Stimulated activated naive CD4-positive, alpha-beta T cell (primary cell): ENCODE results near the gene SLC25A22.

Experiments
- DNase-seq, 6 experiments: peaks; one replicate each; lab custom pipeline; 2025; lab: John Stamatoyannopoulos, UW

SLC25A22 gene

DNA sequence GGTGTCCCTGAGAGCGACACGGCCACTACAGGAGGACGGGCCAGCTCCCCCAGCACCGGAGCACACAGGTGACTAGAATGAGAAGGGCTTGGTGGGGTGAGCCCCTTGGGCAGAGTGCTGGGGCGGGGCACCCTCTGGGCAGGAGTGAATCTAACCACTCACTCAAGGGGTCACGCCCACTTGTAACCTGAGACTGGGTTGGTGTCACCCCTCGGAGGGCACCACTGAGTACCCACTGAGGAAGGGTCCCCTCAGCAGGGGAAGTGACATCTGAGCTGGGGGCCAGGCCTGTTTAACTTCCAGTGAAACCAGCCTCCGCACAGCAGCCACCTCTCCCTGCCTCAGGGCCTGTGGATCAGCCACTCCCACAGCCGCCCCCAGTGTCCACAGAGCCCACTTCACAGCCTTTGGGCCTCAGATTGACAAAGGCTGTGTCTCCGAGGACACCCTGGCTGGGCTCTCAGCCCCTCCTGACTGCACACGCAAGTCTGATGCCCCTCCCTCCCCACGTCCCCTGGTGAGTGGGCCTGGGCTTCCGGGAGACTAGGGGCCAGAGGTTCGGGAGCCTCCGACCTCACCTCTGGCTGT, 26.4 kb downstream of the SLC25A22 start:
- DNase-seq = no peak

- no peak for DNase-seq
Observed at GRCh38 chr11:770642-771616, 27.2 kb downstream of the SLC25A22 start.

- no peak for DNase-seq
Observed at GRCh38 chr11:769887-770641, 28.0 kb downstream of the SLC25A22 start.

- DNase-seq = no peak
Observed at GRCh38 chr11:767238-767637, 30.8 kb downstream of the SLC25A22 start.

DNA sequence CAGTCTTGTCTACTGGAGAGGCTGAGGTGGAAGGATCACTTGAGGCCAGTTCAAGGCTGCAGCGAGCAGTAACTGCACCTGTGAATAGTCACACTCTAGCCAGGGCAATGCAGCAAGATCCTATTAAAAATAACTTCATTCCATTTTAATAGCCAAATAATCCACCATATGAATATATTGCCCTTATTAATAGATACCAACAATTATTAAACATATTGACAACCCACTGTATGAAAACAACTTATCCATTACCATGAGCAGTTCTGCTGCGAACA, 31.2 kb downstream of the SLC25A22 start:
- DNase-seq = no peak

DNA sequence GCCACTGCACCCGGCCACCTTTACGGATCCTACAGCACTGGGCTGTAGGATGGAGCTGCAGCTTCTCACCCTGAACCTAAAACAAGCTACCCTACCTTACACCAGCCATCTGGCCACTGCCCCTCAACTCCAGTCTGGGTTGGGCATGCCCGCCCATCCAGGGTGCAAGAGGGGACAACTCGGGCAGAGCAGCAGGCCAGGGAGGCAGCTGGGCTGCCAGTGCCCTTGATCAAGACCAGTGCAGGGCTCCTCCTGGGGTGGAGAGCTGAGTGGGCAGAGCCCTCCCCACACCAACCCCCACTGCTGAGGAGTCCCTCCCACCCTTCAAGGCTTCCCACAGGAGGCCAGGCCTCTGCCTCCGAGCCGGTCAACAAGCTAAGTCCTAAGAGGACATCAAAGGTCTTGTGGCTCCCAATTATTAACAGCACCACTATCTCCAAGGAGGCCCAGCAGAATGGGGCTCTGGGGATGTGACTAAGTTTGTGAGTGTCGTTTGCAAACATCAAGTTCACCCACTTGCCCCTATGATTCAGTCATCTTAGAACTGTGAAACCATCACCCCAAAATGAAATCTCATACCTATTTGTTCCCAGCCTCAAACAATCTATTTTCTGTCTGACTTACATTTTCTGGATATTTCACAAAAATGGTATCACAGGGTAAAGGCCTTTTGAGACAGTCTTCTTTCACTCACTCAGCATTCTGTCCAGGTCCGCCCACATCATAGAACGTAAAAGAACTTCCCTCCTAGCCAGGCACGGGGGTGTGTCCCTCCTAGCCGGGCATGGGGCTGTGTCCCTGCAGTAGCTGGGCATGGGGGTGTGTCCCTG, 31.8 kb downstream of the SLC25A22 start:
- DNase-seq = no peak

DNA sequence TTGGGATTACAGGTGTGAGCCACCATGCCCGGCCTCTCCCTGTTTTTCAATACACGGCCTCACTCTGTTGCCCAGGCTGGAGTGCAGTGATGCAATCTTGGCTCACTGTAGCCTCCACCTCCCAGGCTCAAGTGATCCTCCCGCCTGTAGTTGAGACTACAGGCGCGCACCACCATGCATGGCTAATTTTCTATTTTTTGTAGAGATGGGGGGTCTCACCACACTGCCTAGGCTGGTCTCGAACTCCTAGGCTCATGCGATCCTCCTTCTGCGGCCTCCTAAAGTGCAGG, 32.3 kb downstream of the SLC25A22 start:
- no peak for DNase-seq

DNA sequence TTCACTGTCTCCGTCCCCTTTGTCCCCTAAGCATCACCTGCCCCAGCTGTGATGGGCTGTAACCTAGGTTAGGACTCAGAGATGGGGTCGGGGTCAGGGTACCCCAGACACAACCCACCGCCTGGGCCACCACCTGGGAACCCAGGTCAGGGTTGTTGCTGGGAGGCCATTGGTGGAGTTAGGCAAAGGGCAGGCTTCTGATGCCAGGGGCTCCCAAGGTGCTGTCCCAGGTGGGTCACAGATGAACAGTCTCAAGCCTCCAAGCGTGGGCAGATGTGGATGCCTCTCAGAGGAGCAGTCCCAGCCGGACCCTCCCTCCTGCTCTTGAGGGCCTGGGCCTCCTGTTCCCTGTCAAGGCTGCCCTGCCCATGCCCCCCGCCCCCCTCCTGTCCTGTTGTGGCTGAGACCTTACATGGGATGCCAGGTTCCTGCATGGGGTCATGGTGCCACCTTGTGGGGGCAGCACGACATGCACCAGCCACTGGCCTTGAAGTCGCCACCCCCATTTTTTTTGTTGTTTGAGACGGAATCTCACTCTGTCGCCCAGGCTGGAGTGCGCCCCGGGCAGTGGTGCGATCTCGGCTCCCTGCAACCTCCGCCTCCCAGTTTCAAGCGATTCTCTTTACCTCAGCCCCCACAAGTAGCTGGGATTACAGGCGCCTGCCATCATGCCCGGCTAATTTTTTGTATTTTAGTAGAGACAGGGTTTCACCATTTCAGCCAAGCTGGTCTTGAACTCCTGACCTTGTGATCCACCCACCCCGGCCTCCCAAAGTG, 32.9 kb downstream of the SLC25A22 start:
- peak; percentile 39 to 73 (median 62) for DNase-seq

GRCh38 chr11:764322-765024, 33.6 kb downstream of the SLC25A22 start:
- DNase-seq = no peak

GRCh38 chr11:763549-764321, 34.3 kb downstream of the SLC25A22 start:
- no peak for DNase-seq

GRCh38 chr11:763073-763463, 35.0 kb downstream of the SLC25A22 start:
- no peak for DNase-seq

GRCh38 chr11:762421-763072, 35.5 kb downstream of the SLC25A22 start:
- no peak for DNase-seq

GRCh38 chr11:761526-762108, 36.5 kb downstream of the SLC25A22 start:
- no peak for DNase-seq

- DNase-seq = no peak
Observed at GRCh38 chr11:760236-760635, 37.8 kb downstream of the SLC25A22 start.

DNA sequence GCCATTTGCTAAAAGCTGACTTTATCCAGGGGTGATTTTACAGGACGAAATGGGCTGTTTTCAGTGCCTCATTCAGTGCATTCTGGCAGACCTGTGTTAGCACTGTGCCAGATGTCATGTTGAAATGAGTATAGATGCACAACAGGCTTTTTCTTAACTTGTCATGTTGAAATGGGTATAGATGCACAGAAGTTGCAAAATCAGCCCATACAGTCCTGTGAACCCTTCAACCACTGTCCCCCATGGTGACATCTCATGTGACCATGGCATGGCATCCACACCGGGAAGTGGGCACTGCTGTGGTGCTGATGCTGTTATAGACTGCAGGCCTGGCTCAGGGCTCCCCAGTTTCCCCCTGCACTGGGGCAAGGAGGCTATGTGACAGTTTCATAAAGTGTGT, 48.4 kb downstream of the SLC25A22 start:
- no peak for DNase-seq

DNA sequence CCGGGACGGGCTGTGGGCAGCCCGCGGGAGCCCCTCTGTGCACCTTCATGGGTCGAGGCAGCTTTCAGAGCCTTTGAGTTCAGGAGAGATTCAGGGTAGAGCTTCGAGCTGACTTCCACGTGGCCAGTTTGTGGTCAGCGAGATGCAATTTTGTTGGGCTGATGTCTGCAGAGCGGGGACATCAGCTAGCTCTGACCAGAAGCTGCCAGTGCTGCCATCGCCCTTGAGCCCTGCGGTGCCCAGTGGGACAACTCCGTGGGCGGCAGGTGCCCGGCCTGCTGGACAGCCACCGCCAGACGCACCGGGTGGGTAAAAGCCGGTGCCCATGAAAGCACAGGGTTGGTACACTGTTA, 50.1 kb downstream of the SLC25A22 start:
- no peak for DNase-seq

DNA sequence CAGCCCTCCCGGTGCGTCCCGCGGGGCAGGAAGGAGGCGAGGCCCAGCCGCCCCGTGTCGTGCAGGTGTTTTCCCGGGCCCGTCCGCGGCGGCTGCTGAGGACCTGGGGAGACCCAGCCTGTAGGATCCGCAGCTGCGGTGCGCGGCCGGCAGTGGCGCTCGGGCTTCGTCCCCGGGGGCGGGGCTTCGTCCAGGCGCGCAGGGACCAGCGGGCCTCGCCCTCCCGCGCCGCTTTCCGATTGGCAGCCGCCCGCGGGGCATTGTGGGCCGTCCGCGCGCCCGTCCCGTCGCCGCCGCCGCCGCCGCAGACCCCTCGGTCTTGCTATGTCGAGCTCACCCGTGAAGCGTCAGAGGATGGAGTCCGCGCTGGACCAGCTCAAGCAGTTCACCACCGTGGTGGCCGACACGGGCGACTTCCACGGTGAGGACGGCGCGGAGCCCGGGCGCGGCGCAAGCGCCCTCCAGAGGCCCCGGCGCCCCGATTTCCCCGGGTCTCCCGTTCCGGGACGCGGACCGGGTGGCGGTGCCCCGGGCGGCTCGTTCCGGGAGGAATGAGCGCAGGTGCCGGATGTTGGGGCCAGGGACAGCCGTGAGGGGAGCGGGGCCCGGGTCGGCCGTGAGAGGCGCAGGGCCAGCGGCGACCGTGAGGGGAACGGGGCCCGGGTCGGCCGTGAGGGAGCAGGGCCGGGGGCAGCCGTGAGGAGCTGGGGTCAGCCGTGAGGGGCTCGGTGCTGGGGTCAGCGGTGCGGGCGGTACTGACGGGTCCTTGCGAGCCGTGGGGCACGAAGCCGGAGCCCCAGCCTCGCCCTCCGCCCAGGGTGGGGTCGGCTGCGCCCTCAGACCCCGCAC, 50.7 kb downstream of the SLC25A22 start, which contains the start of gene TALDO1:
Gene TALDO1 (plus strand): TSS at position 307 of the 849 bp plus-strand sequence. CDS start 18 bp downstream, at position 325.
- peak; percentile 43 to 75 (median 60) for DNase-seq
